GM12878 (cell line): ENCODE data around the gene RPL3. TPM values are rescaled to one million over a fixed set of nuclear protein-coding genes. Genes with fewer than 3 reads are reported as not detected.
A peak's percentile ranks its signal among the peaks of the same experiment; 100 is the strongest.

Experiments used
- ATF2 ChIP-seq: IDR thresholded peaks from 2 replicates; pipeline ENCODE4 v1.6.1; 2012; ENCODE audit warnings: low read length, inconsistent platforms
- CHD1 ChIP-seq: IDR thresholded peaks from 2 replicates; pipeline ENCODE4 v1.6.1; 2012; ENCODE audit warnings: low read depth, low read length, improper control_type of control experiment
- DPF2 ChIP-seq: fragments of 450-650 bp; IDR thresholded peaks from 2 replicates; pipeline ENCODE4 v1.6.1; 2017; ENCODE audit warnings: mild to moderate bottlenecking
- IRF3 ChIP-seq: fragments of 450-650 bp; IDR thresholded peaks from 2 replicates; pipeline ENCODE4 v1.6.1; 2014; ENCODE audit warnings: mild to moderate bottlenecking
- MEF2A ChIP-seq: IDR thresholded peaks from 2 replicates; pipeline ENCODE4 v1.6.1; 2011; ENCODE audit warnings: low read depth, mild to moderate bottlenecking, low read length, moderate library complexity; ENCODE audit not compliant: insufficient read depth
- NFYB ChIP-seq: IDR thresholded peaks from 2 replicates; pipeline ENCODE4 v1.6.1; 2011; ENCODE audit warnings: low read depth, mild to moderate bottlenecking, low read length, improper control_type of control experiment, moderate library complexity; ENCODE audit not compliant: insufficient read depth
- PAX5 ChIP-seq: IDR thresholded peaks from 2 replicates; pipeline ENCODE4 v1.6.1; 2011; ENCODE audit warnings: low read depth, low read length, borderline replicate concordance
- RUNX3 ChIP-seq: IDR thresholded peaks from 2 replicates; pipeline ENCODE4 v1.6.1; 2012; ENCODE audit warnings: low read length, inconsistent platforms
- SMC3 ChIP-seq: IDR thresholded peaks from 2 replicates; pipeline ENCODE4 v1.6.1; 2011; ENCODE audit warnings: low read length, improper control_type of control experiment, borderline replicate concordance
- SPI1 ChIP-seq: IDR thresholded peaks from 2 replicates; pipeline ENCODE4 v1.6.1; 2011; ENCODE audit warnings: low read depth, mild to moderate bottlenecking, low read length, moderate library complexity, borderline replicate concordance; ENCODE audit not compliant: insufficient read depth
- TCF12 ChIP-seq: IDR thresholded peaks from 2 replicates; pipeline ENCODE4 v1.6.1; 2011; ENCODE audit warnings: low read depth, mild to moderate bottlenecking, low read length
- USF1 ChIP-seq: IDR thresholded peaks from 2 replicates; pipeline ENCODE4 v1.6.1; 2011; ENCODE audit warnings: borderline replicate concordance, low read depth, mild to moderate bottlenecking, moderate library complexity, mixed read lengths, low read length; ENCODE audit not compliant: insufficient read depth; ENCODE audit errors: extremely low read length
- ZBTB33 ChIP-seq: fragments of 450-650 bp; IDR thresholded peaks from 2 replicates; pipeline ENCODE4 v1.6.1; 2017; ENCODE audit warnings: mild to moderate bottlenecking
- polyA plus RNA-seq, 11 experiments: library from polyadenylated mRNA; depleted of rRNA in 4 of 11; unstranded in 6 of 11; stranded (reverse) in 5 of 11; fragments of >200 nt; fragmentation: Nextera tagmentation in 4 of 11; fragmentation: Illumina TruSeq in 1 of 11; extraction: Ambion mirVana in 4 of 11; extraction: Trizol in 1 of 11; gene quantifications; 1 replicate in 1 of 11; 2 replicates in 10 of 11; pipeline versions ENCODE4 v1.2.1 to v1.2.3, GENCODE V29; 2011 to 2016; ENCODE audit warnings: inconsistent platforms in 2 of 11, missing spikeins in 2 of 11, low read depth in 1 of 11
- total RNA-seq, 4 experiments: library from RNA; depleted of rRNA in 3 of 4; stranded (reverse); fragments of >200 nt in 3 of 4; fragmentation: Illumina TruSeq in 1 of 4; extraction: Trizol in 1 of 4; gene quantifications; 2 replicates each; pipeline versions ENCODE4 v1.2.1 to v1.2.3, GENCODE V29; 2013 to 2021

Gene RPL3
- total and polyA plus RNA-seq, 10 of the 15 experiments (the other 5 are each of a cell fraction or from before 2014, with no cell fraction given) = 1,534 to 6,791 (median 3,992) TPM

- TF ChIP-seq ATF2 (no peak), DPF2 (peak; percentile 20; the same call in 1 of the 2 replicates), TCF12 (peak; percentile 78; the same call in 1 of the 2 replicates), ZBTB33 (no peak), IRF3 (no peak), SMC3 (no peak), MEF2A (no peak), RUNX3 (peak; percentile 32; the same call in 1 of the 2 replicates), CHD1 (no peak), SPI1 (peak; percentile 78), PAX5 (peak; percentile 39; the same call in 1 of the 2 replicates), NFYB (no peak), USF1 (no peak)
Measured at GRCh38 chr22:39264349-39265038, 54.9 kb downstream of the RPL3 start (continued).
